ENCODE measurements around the gene CASKIN2. TPM values are rescaled to one million over a fixed set of nuclear protein-coding genes. Genes with fewer than 3 reads are reported as not detected.
A peak's percentile ranks its signal among the peaks of the same experiment; 100 is the strongest.

The CASKIN2 gene
- total RNA-seq, 1 experiment from 2014 or later, result 25.4 TPM

GRCh38 chr17:75525806-75526554 lies 10.6 kb upstream of the CASKIN2 start:
- DNase-seq, result peak in 1 of 2 experiments; percentile 45
- TSS peak; percentile 34 for BruUV-seq (replicated peaks)
- intact Hi-C loops (cut with micrococcal nuclease; ENCODE audit: unreplicated experiment), result loop anchor here (2.0 kb wide), 2 partner anchors 31 to 63 kb away; no protein-coding TSS in a partner anchor
- no peaks in the 10 kb centered on the region for H3K27me3 ChIP-seq (ENCODE audit: insufficient read depth, low read depth)
- H3K4me2 ChIP-seq, result peak overlapping the region; percentile 99
- no peaks in the 10 kb centered on the region for H3K9me3 ChIP-seq (ENCODE audit: insufficient read depth, low read depth)
- POLR2A ChIA-PET (ENCODE audit: unreplicated experiment), result interaction anchor here (0.5 to 2.5 kb wide), 14 partner anchors 10 to 836 kb away, joined by 3 to 35 read pairs (median 4); partner anchors contain the start of genes MIF4GD and TSEN54
- H4K20me1 ChIP-seq (ENCODE audit: insufficient read depth), result no peaks in the 10 kb centered on the region; the same call in 1 of the 2 replicates
- TF ChIP-seq CTCF (conservative IDR thresholded peaks at IDR 0.05) (0 out of 2 replicates have a peak, but pooled peaks have one; percentile 12), EZH2 (IDR thresholded peaks at IDR 0.05; ENCODE audit: low read depth) (no peak)
- H3F3A ChIP-seq (ENCODE audit: insufficient read depth, low read depth), result peaks cover 24% of the 10 kb centered on the region; the same call in 1 of the 2 replicates
- H3K4me1 ChIP-seq (replicated peaks; ENCODE audit: insufficient read depth), result peaks cover 26% of the 10 kb centered on the region
- no peaks in the 10 kb centered on the region for H3K9me2 ChIP-seq (ENCODE audit: insufficient read depth)
- CTCF ChIA-PET, result interaction anchor here (0.5 to 2.3 kb wide), 4 partner anchors 9 to 131 kb away, joined by 5 to 15 read pairs (median 6); partner anchors contain the start of gene TSEN54
- H2AFZ ChIP-seq, result peak overlapping the region; percentile 85
- peak overlapping the region; percentile 79 for H3K4me3 ChIP-seq
- peak overlapping the region; percentile 55 for H3K27ac ChIP-seq
- H3K79me2 ChIP-seq (ENCODE audit: low read depth), result peaks cover 44% of the 10 kb centered on the region
- H3K36me3 ChIP-seq (ENCODE audit: low read depth), result no peaks in the 10 kb centered on the region

GRCh38 chr17:75524970-75525805 lies 9.9 kb upstream of the CASKIN2 start, which contains the start of gene LLGL2:
Gene LLGL2, plus strand, starts transcription at chr17:75525697. Its CDS starts 17,730 bp downstream, at chr17:75543427.
- CTCF ChIA-PET, result interaction anchor here (0.5 to 2.3 kb wide), 9 partner anchors 9 to 1211 kb away, joined by 3 to 15 read pairs (median 5); partner anchors contain the start of genes SLC25A19 and TSEN54
- H3F3A ChIP-seq (ENCODE audit: insufficient read depth, low read depth), result peaks cover 21% of the 10 kb centered on the region; the same call in 1 of the 2 replicates
- TF ChIP-seq EZH2 (IDR thresholded peaks at IDR 0.05; ENCODE audit: low read depth) (no peak), CTCF (conservative IDR thresholded peaks at IDR 0.05) (peak; percentile 60)
- peaks cover 36% of the 10 kb centered on the region for H3K79me2 ChIP-seq (ENCODE audit: low read depth)
- no peaks in the 10 kb centered on the region for H3K27me3 ChIP-seq (ENCODE audit: insufficient read depth, low read depth)
- H3K4me2 ChIP-seq, result peak within 1 kb of the TSS; percentile 99
- intact Hi-C loops (cut with micrococcal nuclease; ENCODE audit: unreplicated experiment), result loop anchor here (2.0 kb wide), 1 partner anchor 64 kb away; no protein-coding TSS in a partner anchor
- H3K9me2 ChIP-seq (ENCODE audit: insufficient read depth), result no peaks in the 10 kb centered on the region
- BruUV-seq (replicated peaks), result TSS peak; percentile 48
- no peaks in the 10 kb centered on the region for H3K9me3 ChIP-seq (ENCODE audit: insufficient read depth, low read depth)
- H3K4me3 ChIP-seq, result peak within 1 kb of the TSS; percentile 100
- H4K20me1 ChIP-seq (ENCODE audit: insufficient read depth), result no peaks in the 10 kb centered on the region; the same call in 1 of the 2 replicates
- peak within 1 kb of the TSS; percentile 99 for H2AFZ ChIP-seq
- peak; percentile 77 to 95 for DNase-seq
- no peaks in the 10 kb centered on the region for H3K36me3 ChIP-seq (ENCODE audit: low read depth)
- POLR2A ChIA-PET (ENCODE audit: unreplicated experiment), result interaction anchor here (0.5 to 2.5 kb wide), 13 partner anchors 9 to 837 kb away, joined by 3 to 35 read pairs (median 4); partner anchors contain the start of genes MIF4GD and TSEN54
- H3K27ac ChIP-seq, result peak within 1 kb of the TSS; percentile 55
- H3K4me1 ChIP-seq (replicated peaks; ENCODE audit: insufficient read depth), result peaks cover 21% of the 10 kb centered on the region
